Measurements from ENCODE around the gene LRPAP1. TPM values are rescaled to one million over a fixed set of nuclear protein-coding genes. Genes with fewer than 3 reads are reported as not detected.
"Not testable (repeated sequence)": the region's sequence is repeated elsewhere in the genome, so short reads cannot be mapped to it uniquely, and the experiment has no call there.

Gene LRPAP1
- total and polyA plus RNA-seq, 2 experiments from 2014 or later: 63.0 to 82.5 TPM

- H3K27me3 Mint-ChIP-seq (ENCODE audit: insufficient read depth, low read depth, poor library complexity); H3K9me3 Mint-ChIP-seq; H3F3A ChIP-seq (replicated peaks; ENCODE audit: low read depth); H3K9me2 ChIP-seq (ENCODE audit: insufficient read depth); H3K4me2 ChIP-seq; H3K27ac Mint-ChIP-seq; H3K36me3 Mint-ChIP-seq (ENCODE audit: low read depth); H3K4me3 ChIP-seq; H3K4me1 ChIP-seq (ENCODE audit: insufficient read depth); H4K20me1 ChIP-seq (replicated peaks; ENCODE audit: insufficient read depth); H3K36me3 ChIP-seq (ENCODE audit: insufficient read depth); DNase-seq (ENCODE audit: low spot score); ATAC-seq; H3K4me1 Mint-ChIP-seq; H3K27ac ChIP-seq (ENCODE audit: low read depth); H3K4me3 Mint-ChIP-seq; H2AFZ ChIP-seq; H3K79me2 ChIP-seq (replicated peaks; ENCODE audit: insufficient read depth); H3K27me3 ChIP-seq (ENCODE audit: insufficient read depth): not testable (repeated sequence)
Measured at GRCh38 chr4:3562127-3562526, 29.9 kb upstream of the LRPAP1 start.

GRCh38 chr4:3560465-3560864, 28.2 kb upstream of the LRPAP1 start:
- not testable (repeated sequence) for H3K4me3 Mint-ChIP-seq; H3K9me2 ChIP-seq (ENCODE audit: insufficient read depth); H3K27ac ChIP-seq (ENCODE audit: low read depth); H3K4me2 ChIP-seq; H3K4me3 ChIP-seq; H3K9me3 Mint-ChIP-seq; H3K4me1 ChIP-seq (ENCODE audit: insufficient read depth); H4K20me1 ChIP-seq (replicated peaks; ENCODE audit: insufficient read depth); H3K27me3 Mint-ChIP-seq (ENCODE audit: insufficient read depth, low read depth, poor library complexity); H3K27ac Mint-ChIP-seq; H3F3A ChIP-seq (replicated peaks; ENCODE audit: low read depth); H3K36me3 Mint-ChIP-seq (ENCODE audit: low read depth); H3K36me3 ChIP-seq (ENCODE audit: insufficient read depth); ATAC-seq; H3K27me3 ChIP-seq (ENCODE audit: insufficient read depth); DNase-seq (ENCODE audit: low spot score); H3K4me1 Mint-ChIP-seq; H2AFZ ChIP-seq; H3K79me2 ChIP-seq (replicated peaks; ENCODE audit: insufficient read depth)

- H2AFZ ChIP-seq; H4K20me1 ChIP-seq (replicated peaks; ENCODE audit: insufficient read depth); ATAC-seq; H3K36me3 Mint-ChIP-seq (ENCODE audit: low read depth); H3K4me3 Mint-ChIP-seq; H3K4me3 ChIP-seq; H3K27me3 Mint-ChIP-seq (ENCODE audit: insufficient read depth, low read depth, poor library complexity); H3K27ac ChIP-seq (ENCODE audit: low read depth); DNase-seq (ENCODE audit: low spot score); H3K9me2 ChIP-seq (ENCODE audit: insufficient read depth); H3K27ac Mint-ChIP-seq; H3K9me3 Mint-ChIP-seq; H3K79me2 ChIP-seq (replicated peaks; ENCODE audit: insufficient read depth); H3K36me3 ChIP-seq (ENCODE audit: insufficient read depth); H3K4me2 ChIP-seq; H3K4me1 Mint-ChIP-seq; H3F3A ChIP-seq (replicated peaks; ENCODE audit: low read depth); H3K27me3 ChIP-seq (ENCODE audit: insufficient read depth); H3K4me1 ChIP-seq (ENCODE audit: insufficient read depth): not testable (repeated sequence)
Measured at GRCh38 chr4:3559381-3560290, 27.4 kb upstream of the LRPAP1 start.

- H2AFZ ChIP-seq; ATAC-seq; H3K4me1 ChIP-seq (ENCODE audit: insufficient read depth); H3F3A ChIP-seq (replicated peaks; ENCODE audit: low read depth); H3K27ac Mint-ChIP-seq; H3K4me1 Mint-ChIP-seq; H4K20me1 ChIP-seq (replicated peaks; ENCODE audit: insufficient read depth); H3K79me2 ChIP-seq (replicated peaks; ENCODE audit: insufficient read depth); H3K4me2 ChIP-seq; H3K27me3 ChIP-seq (ENCODE audit: insufficient read depth); H3K4me3 ChIP-seq; H3K9me2 ChIP-seq (ENCODE audit: insufficient read depth); H3K36me3 Mint-ChIP-seq (ENCODE audit: low read depth); H3K4me3 Mint-ChIP-seq; H3K27me3 Mint-ChIP-seq (ENCODE audit: insufficient read depth, low read depth, poor library complexity); H3K36me3 ChIP-seq (ENCODE audit: insufficient read depth); H3K9me3 Mint-ChIP-seq; H3K27ac ChIP-seq (ENCODE audit: low read depth); DNase-seq (ENCODE audit: low spot score): not testable (repeated sequence)
Measured at GRCh38 chr4:3558514-3558836, 26.3 kb upstream of the LRPAP1 start.

- H3K27me3 ChIP-seq (ENCODE audit: insufficient read depth); ATAC-seq; DNase-seq (ENCODE audit: low spot score); H3K4me3 Mint-ChIP-seq; H3K4me2 ChIP-seq; H3K4me1 Mint-ChIP-seq; H3K36me3 ChIP-seq (ENCODE audit: insufficient read depth); H2AFZ ChIP-seq; H3K27ac Mint-ChIP-seq; H3K9me3 Mint-ChIP-seq; H3K4me1 ChIP-seq (ENCODE audit: insufficient read depth); H4K20me1 ChIP-seq (replicated peaks; ENCODE audit: insufficient read depth); H3K27me3 Mint-ChIP-seq (ENCODE audit: insufficient read depth, low read depth, poor library complexity); H3F3A ChIP-seq (replicated peaks; ENCODE audit: low read depth); H3K4me3 ChIP-seq; H3K27ac ChIP-seq (ENCODE audit: low read depth); H3K36me3 Mint-ChIP-seq (ENCODE audit: low read depth); H3K79me2 ChIP-seq (replicated peaks; ENCODE audit: insufficient read depth); H3K9me2 ChIP-seq (ENCODE audit: insufficient read depth): not testable (repeated sequence)
Measured at GRCh38 chr4:3557676-3558513, 25.7 kb upstream of the LRPAP1 start.

- not testable (repeated sequence) for H4K20me1 ChIP-seq (replicated peaks; ENCODE audit: insufficient read depth); H2AFZ ChIP-seq; H3K27me3 Mint-ChIP-seq (ENCODE audit: insufficient read depth, low read depth, poor library complexity); H3K27me3 ChIP-seq (ENCODE audit: insufficient read depth); H3K79me2 ChIP-seq (replicated peaks; ENCODE audit: insufficient read depth); H3K27ac Mint-ChIP-seq; H3K4me3 ChIP-seq; DNase-seq (ENCODE audit: low spot score); ATAC-seq; H3K9me2 ChIP-seq (ENCODE audit: insufficient read depth); H3K4me3 Mint-ChIP-seq; H3K9me3 Mint-ChIP-seq; H3K4me2 ChIP-seq; H3K36me3 Mint-ChIP-seq (ENCODE audit: low read depth); H3K27ac ChIP-seq (ENCODE audit: low read depth); H3K4me1 Mint-ChIP-seq; H3K36me3 ChIP-seq (ENCODE audit: insufficient read depth); H3F3A ChIP-seq (replicated peaks; ENCODE audit: low read depth); H3K4me1 ChIP-seq (ENCODE audit: insufficient read depth)
Measured at GRCh38 chr4:3557088-3557492, 24.9 kb upstream of the LRPAP1 start.
